Putamen (tissue), 1 donor: ENCODE data around the gene MYBBP1A.
A peak's percentile ranks its signal among the peaks of the same experiment; 100 is the strongest.

Source experiments
- DNase-seq: peaks from one replicate; pipeline ENCODE4 v3.0.0-alpha.2; 2016; ENCODE audit warnings: low spot score

Gene MYBBP1A

DNA sequence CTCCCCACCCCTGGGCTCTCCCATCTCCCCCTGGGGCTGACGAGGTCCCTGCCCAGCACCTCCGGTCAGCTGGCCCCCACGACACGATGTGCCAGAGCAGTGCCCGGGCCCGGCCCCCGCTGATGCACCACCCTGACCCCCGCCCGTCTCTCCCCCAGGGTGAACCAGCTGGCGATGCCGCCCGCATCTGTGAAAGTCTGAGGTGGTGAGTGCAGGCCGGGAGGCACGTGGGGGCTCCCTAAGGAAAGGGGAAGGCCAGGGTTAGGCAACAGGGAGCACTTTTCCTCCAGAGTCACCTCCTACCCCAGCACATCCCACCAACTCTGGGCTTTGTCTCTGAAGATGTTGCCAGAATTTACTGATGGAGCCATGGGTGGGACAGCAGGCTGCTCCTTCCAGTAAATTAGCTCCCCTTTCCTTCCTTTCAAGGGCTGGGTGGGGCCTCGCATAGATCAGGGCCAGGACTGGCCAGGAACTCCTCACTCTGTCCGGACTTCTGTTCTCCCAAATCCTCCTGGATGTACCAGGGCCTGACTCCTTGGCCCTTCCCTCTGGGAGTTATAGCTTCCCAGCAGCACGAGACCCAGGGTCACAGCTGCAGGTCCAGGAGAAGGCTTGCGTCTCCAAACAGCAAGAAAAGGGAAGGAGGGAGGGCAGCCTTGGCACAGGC lies 18.3 kb downstream of the MYBBP1A start:
- no peak for DNase-seq

DNA sequence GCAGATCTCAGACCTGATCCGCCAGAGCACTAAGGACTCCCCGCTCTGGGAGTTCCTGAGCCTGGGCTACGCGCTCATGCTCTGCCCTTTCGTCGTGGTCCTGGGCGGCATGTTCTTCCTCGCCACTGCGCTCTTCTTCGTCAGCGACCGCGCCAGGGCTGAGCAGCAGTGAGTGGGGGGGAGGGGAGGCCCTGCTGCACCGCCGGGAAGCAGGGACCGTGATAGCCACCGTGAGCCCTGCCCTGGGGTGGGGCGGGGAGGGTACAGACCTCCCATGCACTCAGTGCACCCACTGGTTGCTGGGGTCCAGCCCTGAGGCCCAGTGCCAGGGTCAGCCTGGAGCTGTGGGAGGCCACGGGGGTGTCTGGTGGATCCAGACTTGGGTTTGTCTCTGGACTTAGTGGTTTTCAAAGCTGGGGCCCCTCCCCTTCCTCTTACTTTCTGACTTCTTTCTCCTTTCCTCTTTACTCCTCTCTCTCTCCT lies 18.9 kb downstream of the MYBBP1A start:
- no peak for DNase-seq

DNA sequence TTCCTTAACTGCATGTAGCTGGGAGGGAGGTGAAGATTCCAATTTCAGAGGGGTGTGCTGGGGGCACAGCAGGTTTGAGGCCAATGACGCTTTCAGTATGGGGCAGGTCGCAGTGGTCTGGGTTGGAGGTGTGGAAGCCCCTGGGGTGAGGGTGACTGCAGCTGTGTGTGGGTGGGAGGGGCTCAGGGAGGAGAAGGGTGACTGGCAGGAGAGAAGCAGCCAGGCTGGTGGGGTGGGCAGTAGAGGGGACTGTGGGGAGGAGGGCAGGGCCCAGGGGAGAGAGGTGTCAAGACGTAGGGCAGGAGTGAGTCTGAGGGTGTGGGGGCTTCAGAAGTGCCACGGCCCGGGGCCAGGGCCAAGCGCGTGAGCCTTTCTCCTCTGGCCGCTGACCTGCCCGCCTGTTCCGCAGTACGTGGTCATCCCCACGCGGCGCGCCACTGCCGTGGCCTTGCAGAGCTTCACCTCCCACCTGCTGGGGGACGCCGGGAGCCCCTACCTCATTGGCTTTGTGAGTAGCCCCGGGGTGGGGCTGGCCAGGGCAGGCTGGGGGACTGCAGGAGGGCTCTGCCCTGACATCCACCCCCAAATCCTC lies 19.4 kb downstream of the MYBBP1A start:
- no peak for DNase-seq

DNA sequence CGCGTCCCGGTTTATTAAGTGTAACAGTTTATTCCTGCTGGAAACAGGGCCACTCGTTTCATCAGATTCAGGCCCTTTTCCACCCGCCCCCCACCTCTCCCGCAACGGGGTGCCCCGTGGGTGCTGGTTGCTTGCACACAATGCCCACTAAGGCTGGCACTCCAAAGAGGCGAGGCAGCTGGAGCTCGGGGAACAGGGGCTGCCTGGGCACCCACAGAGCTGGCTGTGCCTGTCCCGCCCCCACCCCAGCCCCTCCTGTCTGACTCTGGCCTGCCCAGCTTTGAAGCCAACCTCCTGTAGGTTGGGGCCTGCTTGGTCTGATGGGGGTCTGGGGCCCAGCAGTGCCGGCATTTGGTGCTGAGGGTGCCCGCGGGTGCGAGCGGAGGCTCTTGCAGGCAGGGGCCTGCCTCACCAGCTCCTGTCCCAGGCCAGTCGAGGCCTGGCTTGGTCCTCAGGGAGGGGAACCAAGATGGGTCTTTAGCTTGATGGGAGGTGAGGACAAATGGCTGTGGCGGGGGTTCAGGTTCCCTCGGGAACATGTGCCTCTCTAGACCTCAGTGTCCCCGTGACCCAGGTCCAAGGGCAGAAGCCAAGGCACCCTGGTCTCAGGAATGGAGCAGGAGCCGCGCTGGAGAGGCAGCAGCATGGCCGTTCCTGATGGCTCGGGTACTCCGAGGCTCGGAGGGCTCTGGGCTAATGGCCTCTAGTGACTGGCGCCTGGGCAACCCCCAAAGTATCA lies 20.1 kb downstream of the MYBBP1A start:
- DNase-seq, result peak; percentile 57

DNA sequence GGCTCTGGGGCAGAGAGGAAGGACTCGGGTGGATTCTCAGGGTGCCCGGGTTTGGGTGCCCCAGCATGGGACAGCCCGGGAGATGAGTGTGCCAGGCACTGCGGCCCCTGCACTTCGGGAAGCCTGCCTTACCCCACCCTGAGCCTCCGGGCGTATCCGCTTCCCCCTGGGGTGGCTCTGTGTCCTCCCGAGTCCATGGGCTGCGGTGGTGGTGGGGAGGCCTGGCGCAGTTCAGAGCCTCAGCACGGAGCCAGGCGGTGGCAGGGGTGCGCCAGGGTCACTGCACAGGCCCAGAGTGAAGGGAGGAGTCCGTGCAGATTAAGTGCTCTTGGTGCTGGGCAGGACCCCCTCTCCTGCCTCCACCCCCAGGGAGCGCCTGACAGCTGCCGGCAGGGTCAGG lies 20.7 kb downstream of the MYBBP1A start:
- peak; percentile 78 for DNase-seq

DNA sequence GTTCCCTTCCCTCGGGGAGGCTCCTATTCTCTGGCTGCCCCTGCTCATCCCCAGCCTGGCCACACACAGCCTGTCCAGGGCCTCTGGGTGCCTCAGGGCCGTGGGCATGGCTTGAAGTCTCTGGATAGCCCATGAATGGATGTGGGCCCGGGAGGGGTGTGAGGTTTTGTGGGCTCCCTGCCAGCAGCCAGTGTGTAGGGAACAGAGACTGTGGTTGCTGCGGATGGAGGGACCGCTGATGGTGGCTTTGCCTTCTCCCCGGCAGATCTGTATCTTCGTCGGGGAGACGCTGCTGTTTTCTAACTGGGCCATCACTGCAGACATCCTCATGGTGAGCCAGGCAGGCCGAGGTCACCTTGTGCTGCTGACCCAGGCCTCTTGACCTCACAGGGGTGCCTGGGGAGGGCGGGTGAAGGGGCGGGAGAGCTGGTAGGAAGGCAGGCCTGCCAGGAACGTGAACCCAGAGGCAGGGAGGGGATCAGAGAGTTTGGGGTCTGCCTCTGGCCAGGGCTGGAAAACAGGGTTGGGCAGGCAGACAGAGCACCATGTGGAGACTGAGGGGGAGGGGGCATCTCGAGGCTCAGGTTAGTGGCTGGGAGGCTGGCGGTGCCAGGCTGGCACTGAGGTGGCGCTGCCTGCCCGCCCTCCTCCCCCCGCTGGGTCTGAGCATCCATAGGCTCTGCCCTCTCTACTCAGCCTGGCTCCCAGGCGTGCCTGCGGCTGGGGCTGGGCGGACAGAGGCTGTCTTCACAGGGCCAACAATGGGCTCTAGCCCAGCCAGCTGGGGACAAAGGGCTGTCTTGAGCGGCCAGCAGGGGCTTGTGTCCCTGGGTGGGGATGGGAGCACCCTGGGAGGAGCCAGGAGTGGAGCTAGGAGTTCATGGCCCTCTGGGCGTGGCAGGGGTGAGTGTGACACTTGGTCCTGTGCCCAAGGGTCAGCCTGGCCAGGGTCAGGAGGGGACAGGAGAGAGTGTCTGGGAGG lies 21.4 kb downstream of the MYBBP1A start:
- peak; percentile 98 for DNase-seq

DNA sequence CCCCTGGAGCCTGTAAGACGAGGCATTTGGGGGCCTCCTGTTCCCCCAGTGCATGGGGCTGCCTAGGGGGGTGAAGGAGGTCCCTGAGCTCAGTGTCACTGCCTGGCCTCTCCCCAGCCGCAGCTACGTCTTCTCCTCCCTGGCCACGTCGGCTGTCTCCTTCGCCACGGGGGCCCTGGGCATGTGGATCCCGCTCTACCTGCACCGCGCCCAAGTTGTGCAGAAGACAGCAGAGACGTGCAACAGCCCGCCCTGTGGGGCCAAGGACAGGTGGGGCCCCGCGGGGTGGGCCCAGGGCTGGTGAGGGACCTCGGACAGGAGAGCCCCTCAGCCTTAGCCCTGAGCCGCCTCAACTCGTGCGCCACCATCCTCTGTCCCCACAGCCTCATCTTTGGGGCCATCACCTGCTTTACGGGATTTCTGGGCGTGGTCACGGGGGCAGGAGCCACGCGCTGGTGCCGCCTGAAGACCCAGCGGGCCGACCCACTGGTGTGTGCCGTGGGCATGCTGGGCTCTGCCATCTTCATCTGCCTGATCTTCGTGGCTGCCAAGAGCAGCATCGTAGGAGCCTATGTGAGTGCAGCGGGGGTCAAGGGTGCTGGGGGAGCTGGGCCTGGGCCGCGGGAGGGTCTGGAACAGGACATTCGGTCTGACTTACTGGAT lies 22.2 kb downstream of the MYBBP1A start:
- DNase-seq, result no peak

DNA sequence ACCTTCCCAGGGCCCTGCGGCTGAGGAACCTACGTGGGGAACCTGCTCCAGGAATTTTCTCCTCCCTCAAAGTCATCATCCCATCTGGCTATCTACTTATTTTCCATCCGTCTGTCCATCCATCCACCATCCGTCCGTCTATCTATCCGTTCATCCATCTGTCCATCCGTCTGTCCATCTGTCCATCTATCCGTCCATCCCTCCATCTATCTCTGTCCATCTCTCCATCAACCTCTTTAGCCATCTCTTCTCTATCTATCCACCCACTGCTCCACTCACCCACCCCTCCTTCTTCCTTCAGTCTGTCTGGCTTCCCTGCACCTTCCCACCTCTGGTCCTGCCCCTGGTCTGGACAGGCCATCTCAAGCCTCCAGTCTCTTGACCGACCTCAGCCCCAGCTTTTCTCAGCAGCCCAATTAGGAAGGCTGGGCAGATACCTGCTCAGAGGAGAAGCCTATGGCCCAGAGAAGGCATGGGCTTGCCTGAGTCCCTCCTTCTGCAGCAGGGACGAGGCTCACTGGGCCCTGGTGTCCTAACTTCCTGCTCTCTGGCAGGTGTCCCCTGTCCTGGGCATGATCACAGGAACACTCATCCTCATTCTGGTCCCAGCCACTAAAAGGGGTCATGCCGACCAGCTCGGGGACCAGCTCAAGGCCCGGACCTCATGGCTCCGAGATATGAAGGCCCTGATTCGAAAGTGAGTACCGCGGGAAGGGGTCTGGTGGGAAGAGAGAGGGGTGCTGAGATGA lies 23.0 kb downstream of the MYBBP1A start:
- no peak for DNase-seq

DNA sequence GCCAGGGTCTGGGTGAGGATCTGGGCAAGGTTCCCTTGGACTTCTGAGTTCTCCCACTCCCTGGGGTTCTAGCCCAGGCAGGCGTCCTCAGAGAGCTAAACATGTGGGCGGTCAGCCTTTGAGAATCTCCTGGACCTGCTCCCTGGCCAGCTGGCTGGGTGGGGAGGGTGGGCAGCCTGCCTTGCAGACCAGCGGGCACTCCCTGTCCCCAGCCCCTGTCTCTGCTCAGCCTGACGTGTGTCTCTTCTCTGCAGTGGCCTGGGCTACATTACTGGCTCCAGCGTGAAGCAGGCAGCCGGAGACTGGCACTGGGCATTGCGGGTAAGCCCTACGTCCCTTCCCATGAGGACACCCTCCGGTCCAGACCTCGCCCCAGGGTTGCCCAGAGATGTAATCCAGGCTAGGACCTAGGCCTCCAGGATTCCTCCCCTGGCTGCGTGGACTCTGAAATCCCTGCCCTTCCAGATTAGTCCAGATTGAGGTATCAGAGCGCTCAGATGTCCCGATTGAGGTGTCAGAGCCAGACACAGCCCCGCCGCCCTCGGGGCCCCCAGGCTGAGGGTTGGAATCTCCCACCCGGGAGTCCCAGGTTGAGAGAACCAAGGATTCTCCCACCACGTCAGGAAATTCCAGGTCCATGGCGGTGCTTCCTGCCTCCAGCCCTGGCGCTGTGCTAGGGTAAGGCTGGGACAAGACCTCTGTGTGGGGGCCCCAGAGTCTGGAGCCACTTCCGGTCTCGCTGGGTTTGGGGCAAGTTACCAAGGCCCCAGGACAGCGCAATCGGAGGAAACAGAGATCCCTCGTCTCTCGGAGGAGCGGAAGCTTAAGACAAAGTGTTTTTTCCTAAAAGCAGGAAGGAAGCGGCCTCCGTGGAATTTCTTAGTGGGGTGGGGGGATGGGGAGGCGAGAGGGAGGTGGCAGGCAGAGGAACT lies 24.1 kb downstream of the MYBBP1A start:
- no peak for DNase-seq

DNA sequence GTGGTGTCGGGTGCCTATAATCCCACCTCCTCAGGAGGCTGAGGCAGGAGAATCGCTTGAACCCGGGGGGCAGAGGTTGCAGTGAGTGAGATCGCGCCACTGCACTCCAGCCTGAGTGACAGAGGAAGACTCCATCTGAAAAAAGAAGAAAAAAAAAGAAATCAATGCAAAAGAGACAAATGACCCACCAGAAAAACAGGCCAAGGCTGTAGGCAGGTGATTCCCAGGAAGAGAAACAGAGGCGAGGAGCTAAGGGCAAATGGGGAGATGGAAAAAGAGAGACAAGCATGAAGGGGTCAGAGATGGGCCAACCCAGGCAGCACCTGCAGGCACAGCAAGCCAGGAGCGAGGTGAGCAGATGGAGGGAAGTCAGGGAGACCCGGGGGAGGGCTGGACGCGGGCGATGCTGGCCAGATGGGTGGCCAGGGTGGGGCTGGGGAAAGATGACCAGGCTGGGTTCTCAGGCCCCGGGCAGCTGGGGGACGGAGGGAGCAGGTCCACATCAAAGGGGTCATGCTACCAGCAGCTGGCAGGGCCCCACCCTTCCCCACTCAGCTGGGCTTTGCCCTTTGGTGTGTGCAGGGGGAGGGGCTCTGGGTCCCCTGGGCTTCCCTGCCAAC lies 25.5 kb downstream of the MYBBP1A start:
- DNase-seq, result no peak

DNA sequence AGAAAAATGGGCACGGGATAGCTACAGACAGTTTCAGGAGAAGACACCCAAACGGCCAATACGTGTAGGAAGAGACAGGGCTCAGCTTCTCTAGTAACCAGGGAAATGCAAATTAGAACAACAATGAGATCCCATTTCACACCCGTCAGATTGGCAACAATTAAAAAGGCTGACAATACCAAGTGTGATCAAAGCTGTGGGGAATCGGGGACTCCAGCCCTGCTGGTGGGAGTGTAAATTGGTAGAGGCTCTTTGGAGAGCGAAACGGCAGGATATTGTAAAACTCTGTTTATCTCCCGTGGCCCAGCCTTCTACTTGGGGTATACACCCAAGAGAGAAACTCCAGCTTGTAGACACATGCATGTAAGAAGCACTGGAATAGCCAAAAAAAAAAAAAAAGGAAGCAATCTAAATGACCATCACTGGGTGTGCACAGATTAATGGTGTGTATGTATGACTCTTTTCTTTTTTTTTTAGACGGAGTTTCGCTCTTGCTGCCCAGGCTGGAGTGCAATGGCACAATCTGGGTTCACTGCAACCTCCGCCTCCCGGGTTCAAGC lies 27.5 kb downstream of the MYBBP1A start:
- no peak for DNase-seq

DNA sequence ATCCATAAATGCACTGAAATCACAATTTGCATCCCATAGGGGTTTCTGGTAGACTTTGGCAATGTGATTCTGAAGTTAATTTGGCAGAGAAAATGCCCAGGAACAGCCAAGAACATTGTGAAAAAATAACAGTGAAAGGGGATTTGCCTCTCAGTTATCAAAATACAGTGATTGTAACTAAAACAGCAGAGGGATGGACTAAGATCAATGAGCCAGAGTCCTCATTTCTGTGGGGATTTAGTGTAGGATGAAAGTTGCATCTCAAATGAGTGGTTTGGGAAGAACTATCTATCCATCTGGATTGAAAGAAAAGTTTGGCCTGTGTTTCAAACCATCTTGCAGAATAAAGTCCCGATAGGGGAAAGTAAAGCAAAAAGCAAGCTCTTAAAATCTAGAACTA lies 28.1 kb downstream of the MYBBP1A start:
- DNase-seq, result no peak

DNA sequence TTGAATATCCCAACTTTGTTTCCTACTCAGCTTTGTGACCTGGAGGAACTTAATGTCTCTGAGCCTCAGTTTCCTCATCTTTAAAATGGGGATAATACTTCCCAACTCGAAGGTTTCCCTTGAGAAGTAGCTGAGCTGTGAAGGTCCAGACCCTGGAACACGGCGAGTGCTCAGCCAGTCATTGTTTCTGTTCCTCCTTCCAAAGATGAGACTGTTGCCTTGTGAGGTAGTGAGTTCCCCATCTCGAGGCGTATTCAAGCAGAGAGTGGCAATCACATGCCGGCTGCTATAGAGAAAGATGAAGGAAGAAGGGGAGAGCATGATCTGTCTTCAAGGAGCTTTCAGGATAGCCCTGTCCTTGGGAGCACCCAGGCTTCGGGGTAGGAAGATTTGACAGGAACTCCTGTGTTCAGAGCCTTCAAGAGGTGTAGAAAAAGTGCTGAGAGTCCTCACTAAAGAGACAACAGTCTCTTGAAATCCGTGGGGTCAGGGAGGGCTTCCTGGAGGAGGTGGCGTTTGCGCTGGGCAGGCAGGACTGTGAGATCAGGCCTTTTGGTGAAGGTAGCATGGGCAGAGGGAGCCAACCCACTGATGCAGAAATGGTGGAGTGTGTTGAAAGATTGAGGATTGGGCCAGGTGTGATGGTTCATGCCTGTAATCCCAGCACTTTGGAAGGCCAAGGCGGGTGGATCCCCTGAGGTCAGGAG lies 29.3 kb downstream of the MYBBP1A start:
- DNase-seq, result no peak

DNA sequence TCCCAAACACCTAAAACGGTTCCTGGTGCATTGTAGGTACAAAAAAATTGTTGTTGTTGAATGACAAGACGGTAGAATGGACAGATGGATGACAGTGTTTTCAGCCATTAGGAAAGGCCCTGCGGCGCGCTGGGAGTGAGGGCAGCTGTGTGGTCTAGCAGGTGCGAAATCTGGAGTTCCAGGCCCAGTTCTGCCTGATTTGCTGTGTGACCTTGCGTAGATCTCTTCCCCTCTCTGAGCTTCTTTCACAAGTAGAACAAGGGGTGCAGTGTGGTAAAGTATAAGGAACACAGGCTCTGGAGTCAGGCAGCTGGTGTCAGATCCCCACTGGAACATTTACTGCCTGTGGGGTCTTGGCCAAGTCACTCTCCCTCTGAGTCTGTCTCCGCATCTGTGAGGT lies 31.2 kb downstream of the MYBBP1A start:
- DNase-seq, result no peak

DNA sequence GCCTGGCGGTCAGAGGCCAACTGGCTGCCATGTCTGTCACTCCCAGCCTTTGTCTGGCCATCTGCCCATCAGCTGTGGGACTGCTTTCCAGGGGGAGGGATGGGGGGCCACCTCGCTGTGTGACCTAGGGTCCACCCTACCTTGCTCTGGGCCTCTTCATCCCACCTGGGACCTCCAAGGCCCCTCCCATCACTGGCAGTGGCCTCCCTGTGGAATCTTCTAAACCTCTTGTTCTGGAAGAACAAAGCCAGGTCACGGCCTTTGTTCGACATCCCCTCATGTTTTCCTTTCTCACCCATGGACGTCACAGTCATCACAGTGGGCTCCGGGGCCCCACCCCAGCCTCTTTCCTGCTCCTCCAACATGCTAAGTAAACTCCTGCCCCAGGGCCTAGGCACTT lies 32.5 kb downstream of the MYBBP1A start:
- DNase-seq, result no peak

DNA sequence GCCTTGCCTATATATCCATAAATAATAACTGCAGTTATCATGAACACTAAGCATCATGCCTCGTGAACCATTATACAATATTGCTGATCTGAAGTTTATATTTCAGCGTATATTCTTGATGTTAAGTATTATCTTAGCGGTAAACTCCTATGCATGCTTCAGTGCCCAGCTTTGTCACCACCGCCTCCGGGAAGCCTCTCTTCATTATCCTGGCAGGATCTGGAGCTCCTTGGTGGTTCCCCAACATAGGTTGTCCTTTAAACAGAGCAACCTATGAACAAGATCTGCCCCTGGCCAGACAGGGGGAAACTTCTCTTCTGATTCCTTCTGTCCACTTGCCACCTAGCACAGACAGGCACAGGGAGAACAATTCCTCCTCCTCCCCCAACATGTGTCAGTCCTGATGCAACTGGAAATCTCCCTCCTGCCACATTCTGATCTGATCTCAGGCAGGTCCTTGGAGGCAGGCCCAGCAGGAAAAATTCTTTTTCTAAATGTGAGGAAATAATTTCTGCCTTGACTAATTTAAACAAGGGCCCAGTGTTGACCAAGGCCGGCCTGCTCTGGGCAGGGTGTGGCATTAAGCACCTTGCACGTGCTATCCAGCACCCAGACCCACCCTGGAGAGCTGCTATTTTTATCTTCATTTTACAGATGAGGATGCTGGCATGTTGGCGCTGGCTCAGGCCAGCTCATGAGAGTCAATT lies 34.1 kb downstream of the MYBBP1A start:
- no peak for DNase-seq

DNA sequence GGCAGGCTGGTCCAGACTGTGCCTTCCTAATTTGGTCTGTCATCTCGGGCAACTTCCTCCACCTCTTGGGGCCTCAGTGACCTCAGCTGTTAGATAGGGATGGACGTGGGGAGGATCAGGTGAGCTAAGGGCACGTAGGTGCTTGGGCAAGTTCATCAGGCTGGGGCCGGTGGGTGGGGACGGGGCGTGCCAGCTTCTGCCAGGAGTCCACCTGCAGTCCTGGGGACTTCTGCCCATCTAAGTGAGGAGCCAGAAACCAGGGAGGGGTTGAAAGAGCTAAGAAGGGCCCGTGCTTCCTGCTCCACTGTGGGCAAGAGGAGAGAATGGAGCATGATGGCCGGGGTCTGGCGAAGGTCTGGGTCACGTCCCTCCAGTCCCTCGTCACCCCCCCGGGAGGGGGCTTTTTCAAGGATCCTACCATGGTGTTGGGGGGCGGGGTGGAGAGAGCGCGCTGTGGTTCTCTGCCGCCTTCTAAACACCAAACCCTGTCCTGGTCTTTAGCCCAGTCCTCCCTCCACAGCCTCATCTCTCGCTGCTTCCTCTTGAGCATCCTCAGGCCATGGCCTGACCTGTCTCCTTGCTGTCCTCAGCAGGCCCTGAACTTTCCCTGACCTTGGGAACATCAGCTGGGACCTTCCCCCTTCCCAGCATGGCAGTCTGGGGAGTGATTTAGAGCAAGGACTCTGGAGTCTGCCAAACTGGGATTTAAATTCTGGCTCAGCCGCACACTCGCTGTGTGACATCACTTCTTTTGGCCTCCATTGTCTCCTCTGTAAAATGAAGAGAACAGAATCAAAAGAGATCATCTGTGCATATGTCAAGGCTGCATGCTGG lies 34.9 kb downstream of the MYBBP1A start:
- DNase-seq, result no peak
